ENCODE data around the gene ARHGAP6.
A peak's percentile ranks its signal among the peaks of the same experiment; 100 is the strongest.

Gene ARHGAP6

GRCh38 chrX:11117745-11118144 lies 548.0 kb downstream of the ARHGAP6 start:
- no peak for TF ChIP-seq JUND (IDR thresholded peaks at IDR 0.05; ENCODE audit: low read depth)
- in situ Hi-C loops (cut with HindIII; ENCODE audit: low pct_unique_long_range_greater_than_20kb, low sequenced_read_pairs): no loop called here
- no peak for DNase-seq (ENCODE audit: low read depth in 1 of 2, low spot score in 1 of 2)

DNA sequence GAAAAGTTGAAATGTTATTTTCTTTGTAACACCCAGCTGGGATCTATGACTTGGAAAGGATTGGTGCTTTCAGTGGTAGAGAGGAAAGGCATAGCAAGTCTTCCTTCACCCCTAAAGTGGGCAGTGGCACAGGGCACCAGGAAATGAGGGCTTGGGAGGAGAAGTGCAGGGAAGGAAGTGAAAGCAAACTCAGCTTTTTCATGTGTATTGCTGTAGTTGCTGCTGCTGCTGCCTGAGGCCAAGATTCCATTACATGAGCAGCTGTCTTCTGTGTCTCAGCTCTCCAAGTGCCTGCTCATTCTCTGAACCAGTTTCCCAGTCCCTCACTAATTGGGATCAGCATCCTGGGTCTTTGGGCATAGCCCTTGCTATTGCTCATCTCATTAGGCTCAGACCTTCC lies 552.0 kb downstream of the ARHGAP6 start:
- DNase-seq (ENCODE audit: low read depth in 1 of 2, low spot score in 1 of 2): no peak
- in situ Hi-C loops (cut with HindIII; ENCODE audit: low pct_unique_long_range_greater_than_20kb, low sequenced_read_pairs): no loop called here
- no peak for TF ChIP-seq JUND (IDR thresholded peaks at IDR 0.05; ENCODE audit: low read depth)

DNA sequence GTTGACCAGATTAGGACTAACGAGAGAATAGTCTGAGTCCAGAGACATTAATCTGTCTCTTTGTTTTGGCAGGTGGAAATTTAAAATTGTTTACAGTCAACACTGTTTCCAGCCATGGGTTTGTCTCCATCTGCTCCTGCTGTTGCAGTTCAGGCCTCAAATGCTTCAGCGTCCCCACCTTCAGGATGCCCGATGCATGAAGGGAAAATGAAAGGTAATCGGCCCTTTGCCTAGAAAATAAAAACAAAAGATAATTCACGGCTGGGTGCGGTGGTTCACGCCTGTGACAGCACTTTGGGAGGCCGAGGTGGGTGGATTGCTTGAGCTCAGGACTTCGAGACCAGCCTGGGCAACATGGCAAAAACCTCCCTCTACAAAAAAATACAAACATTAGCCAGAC lies 553.8 kb downstream of the ARHGAP6 start:
- no peak for TF ChIP-seq JUND (IDR thresholded peaks at IDR 0.05; ENCODE audit: low read depth)
- no peak for DNase-seq (ENCODE audit: low read depth in 1 of 2, low spot score in 1 of 2)
- in situ Hi-C loops (cut with HindIII; ENCODE audit: low pct_unique_long_range_greater_than_20kb, low sequenced_read_pairs): no loop called here

DNA sequence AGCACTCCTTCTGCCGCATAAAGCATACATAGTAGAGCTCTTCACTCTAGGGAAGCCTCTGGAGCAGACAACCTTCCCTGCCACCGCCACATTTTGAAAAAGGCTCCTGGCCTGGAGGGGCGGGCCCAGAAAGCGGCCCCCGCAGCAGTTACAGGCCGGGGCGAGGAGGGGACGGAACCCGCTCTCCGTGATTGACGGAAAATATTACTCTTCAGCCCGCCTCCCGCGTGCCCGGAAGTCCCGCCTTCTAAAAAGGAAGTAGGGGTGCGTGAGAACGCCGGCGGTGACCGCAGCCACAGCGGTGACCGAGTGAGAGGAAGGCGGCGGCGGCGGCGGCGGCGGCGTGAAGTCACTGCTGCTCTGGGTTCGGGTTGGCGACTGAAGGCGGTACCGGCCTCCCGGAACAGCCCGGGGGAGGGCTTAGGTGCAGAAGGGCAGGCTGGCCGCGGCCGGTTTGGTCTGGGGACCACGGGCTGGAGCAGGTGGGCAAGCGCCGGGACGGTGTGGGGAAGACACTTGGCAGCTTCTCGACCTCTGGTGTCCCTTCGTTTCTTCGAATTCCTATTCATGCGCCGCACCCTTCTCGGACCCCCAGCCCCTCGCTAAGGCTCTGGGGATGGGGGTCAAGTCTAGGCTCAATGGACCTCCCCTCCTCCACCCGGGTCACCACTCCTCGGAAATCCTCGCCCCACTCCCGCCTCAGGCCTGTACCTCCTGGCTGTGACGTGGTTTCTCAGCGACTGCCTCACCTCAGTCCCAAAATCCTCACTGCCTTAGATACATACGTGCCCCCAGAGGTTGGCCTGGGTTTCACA lies 554.5 kb downstream of the ARHGAP6 start, which contains the start of gene HCCS:
HCCS (plus strand) TSS at position 296 of the 815 bp plus-strand sequence. CDS start 729 bp downstream, outside the sequence.
- TF ChIP-seq JUND (IDR thresholded peaks at IDR 0.05; ENCODE audit: low read depth): no peak
- peak; percentile 48 to 91 for DNase-seq (ENCODE audit: low read depth in 1 of 2, low spot score in 1 of 2)
- in situ Hi-C loops (cut with HindIII; ENCODE audit: low pct_unique_long_range_greater_than_20kb, low sequenced_read_pairs): no loop called here

- no peak for DNase-seq (ENCODE audit: low read depth in 1 of 2, low spot score in 1 of 2)
- in situ Hi-C loops (cut with HindIII; ENCODE audit: low pct_unique_long_range_greater_than_20kb, low sequenced_read_pairs): no loop called here
- TF ChIP-seq JUND (IDR thresholded peaks at IDR 0.05; ENCODE audit: low read depth): no peak
These were observed 555.8 kb downstream of the ARHGAP6 start for GRCh38 chrX:11109968-11110367.

DNA sequence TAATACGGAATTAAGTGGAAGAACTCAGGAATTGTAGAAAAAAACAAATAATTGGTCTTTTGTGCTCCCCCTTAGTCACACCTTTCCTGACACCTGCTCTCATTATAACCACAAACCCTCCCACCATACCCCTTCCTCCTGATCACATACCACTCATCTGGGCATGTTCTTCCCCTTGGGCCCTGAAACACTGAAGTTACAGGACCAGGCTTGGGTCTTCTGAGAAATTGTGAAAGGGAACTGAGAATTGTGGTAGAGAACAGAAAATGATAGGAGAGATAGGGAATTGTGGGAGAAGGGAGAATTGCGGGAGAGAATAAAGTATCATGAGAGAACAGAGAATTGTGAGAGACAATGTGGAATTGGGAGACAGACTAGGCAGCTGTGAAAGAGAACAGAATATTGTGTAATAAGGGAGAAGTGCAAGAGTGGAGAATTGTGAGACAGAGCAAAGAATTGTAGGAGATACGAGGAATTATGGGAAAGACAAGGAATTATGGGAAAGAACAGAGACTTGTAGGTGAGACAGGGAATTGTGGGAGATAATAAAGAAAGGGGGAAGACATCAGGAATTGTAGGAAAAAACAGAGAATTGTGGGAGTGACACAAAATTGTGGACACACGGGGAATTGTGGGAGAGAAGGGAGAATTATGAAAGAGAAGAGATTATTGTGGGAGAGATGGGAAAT lies 557.3 kb downstream of the ARHGAP6 start:
- DNase-seq (ENCODE audit: low read depth in 1 of 2, low spot score in 1 of 2): no peak
- TF ChIP-seq JUND (IDR thresholded peaks at IDR 0.05; ENCODE audit: low read depth): no peak
- in situ Hi-C loops (cut with HindIII; ENCODE audit: low pct_unique_long_range_greater_than_20kb, low sequenced_read_pairs): no loop called here

- DNase-seq (ENCODE audit: low read depth in 1 of 2, low spot score in 1 of 2): no peak
- TF ChIP-seq JUND (IDR thresholded peaks at IDR 0.05; ENCODE audit: low read depth): no peak
- in situ Hi-C loops (cut with HindIII; ENCODE audit: low pct_unique_long_range_greater_than_20kb, low sequenced_read_pairs): no loop called here
These were observed 560.6 kb downstream of the ARHGAP6 start for GRCh38 chrX:11105080-11105479.

DNA sequence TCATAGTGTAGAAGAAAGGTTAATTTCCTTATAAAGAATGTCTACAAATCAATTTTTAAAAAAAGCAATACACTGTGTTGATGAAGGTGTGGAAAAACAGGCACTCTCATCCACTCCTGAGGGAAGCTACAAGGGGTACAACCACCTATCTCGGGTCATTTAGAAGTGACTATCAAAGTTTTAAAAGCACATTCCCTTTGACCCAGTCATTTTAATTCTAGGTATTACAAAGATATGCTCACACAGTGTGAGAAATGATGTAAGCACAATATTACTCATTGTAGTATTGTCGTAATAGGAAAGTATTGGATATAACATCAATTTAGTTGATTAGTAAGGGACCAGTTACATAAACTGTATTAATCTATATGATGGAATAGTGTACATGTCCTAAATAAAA lies 562.0 kb downstream of the ARHGAP6 start:
- in situ Hi-C loops (cut with HindIII; ENCODE audit: low pct_unique_long_range_greater_than_20kb, low sequenced_read_pairs): no loop called here
- no peak for TF ChIP-seq JUND (IDR thresholded peaks at IDR 0.05; ENCODE audit: low read depth)
- no peak for DNase-seq (ENCODE audit: low read depth in 1 of 2, low spot score in 1 of 2)

DNA sequence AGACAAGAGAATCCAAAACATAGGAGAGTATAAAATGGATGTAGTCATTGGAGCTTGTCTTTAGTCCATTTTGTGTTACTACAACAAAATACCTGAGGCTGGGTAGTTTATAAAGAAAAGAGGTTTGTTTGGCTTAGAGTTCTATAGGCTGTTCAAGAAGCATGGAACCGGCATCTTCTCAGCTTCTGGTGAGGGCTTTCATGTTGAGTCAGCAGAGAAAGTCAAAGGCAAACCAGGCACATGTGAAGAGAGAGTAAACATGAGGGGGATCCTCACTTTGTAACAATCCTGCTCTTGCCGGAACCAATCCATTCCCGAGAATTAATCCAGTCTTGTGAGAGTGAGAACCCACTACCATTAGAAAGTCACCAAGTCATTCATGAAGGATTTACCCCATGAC lies 562.7 kb downstream of the ARHGAP6 start:
- no peak for TF ChIP-seq JUND (IDR thresholded peaks at IDR 0.05; ENCODE audit: low read depth)
- no peak for DNase-seq (ENCODE audit: low read depth in 1 of 2, low spot score in 1 of 2)
- in situ Hi-C loops (cut with HindIII; ENCODE audit: low pct_unique_long_range_greater_than_20kb, low sequenced_read_pairs): no loop called here

GRCh38 chrX:11100281-11101035 lies 565.3 kb downstream of the ARHGAP6 start:
- TF ChIP-seq JUND (IDR thresholded peaks at IDR 0.05; ENCODE audit: low read depth): no peak
- DNase-seq (ENCODE audit: low read depth in 1 of 2, low spot score in 1 of 2): peak; percentile 16 to 82
- in situ Hi-C loops (cut with HindIII; ENCODE audit: low pct_unique_long_range_greater_than_20kb, low sequenced_read_pairs): no loop called here

GRCh38 chrX:11099465-11099864 lies 566.3 kb downstream of the ARHGAP6 start:
- no peak for TF ChIP-seq JUND (IDR thresholded peaks at IDR 0.05; ENCODE audit: low read depth)
- no peak for DNase-seq (ENCODE audit: low read depth in 1 of 2, low spot score in 1 of 2)
- in situ Hi-C loops (cut with HindIII; ENCODE audit: low pct_unique_long_range_greater_than_20kb, low sequenced_read_pairs): no loop called here

GRCh38 chrX:11097933-11098332 lies 567.8 kb downstream of the ARHGAP6 start:
- in situ Hi-C loops (cut with HindIII; ENCODE audit: low pct_unique_long_range_greater_than_20kb, low sequenced_read_pairs): no loop called here
- DNase-seq (ENCODE audit: low read depth in 1 of 2, low spot score in 1 of 2): peak in 1 of 2 experiments; percentile 10
- TF ChIP-seq JUND (IDR thresholded peaks at IDR 0.05; ENCODE audit: low read depth): no peak

DNA sequence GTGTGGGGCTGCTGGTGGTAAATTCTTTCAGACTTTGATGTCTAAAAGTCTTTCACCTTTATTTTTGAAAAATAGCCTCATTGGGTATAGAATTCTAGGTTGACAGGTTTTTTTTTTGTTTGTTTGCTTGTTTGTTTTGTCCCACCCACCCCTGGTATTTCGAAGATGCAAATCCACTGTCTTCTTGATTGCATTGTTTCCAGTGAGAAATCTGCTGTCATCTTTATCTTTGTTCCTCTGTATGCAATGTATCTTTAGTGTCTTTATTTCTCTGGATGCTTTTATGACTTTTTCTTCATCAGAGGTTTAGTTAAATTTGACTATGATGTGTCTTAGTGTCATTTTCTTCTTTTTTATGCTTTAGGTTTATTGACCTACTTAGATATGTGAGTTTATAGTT lies 575.9 kb downstream of the ARHGAP6 start:
- no peak for TF ChIP-seq JUND (IDR thresholded peaks at IDR 0.05; ENCODE audit: low read depth)
- no peak for DNase-seq (ENCODE audit: low read depth in 1 of 2, low spot score in 1 of 2)
- in situ Hi-C loops (cut with HindIII; ENCODE audit: low pct_unique_long_range_greater_than_20kb, low sequenced_read_pairs): no loop called here

All from T47D (cell line).